Endothelial cell of umbilical vein (primary cell): ENCODE measurements around the gene EPS8. TPM values are rescaled to one million over a fixed set of nuclear protein-coding genes. Genes with fewer than 3 reads are reported as not detected.

Experiments used
- BruUV-seq: library from RNA; stranded (reverse); fragments of 400-500 nt; replicated peaks from 2 replicates; lab custom pipeline; 2021; lab: Mats Ljungman, UMichigan
- CTCF ChIA-PET: fragments of 300-600, 350-600 bp; sonication (Branson Sonifier 250); formaldehyde crosslinking; loops from one replicate; lab custom pipeline; 2021; ENCODE audit warnings: antibody characterized with exemption, inconsistent platforms; lab: Charles Lee
- POLR2A ChIA-PET: fragments of 300-600, 350-600 bp; sonication (Branson Sonifier 250); formaldehyde crosslinking; loops from one replicate; lab custom pipeline; 2021; ENCODE audit warnings: antibody characterized with exemption, inconsistent platforms; lab: Charles Lee
- DNase-seq: peaks from one replicate; pipeline ENCODE4 v3.0.0-alpha.2; 2011; ENCODE audit warnings: low read depth, low spot score
- FAIRE-seq: peaks from 2 replicates; lab custom pipeline; 2011; peaks lifted over from hg19 to GRCh38; lab: Jason Lieb, UNC
- H2AFZ ChIP-seq: 2 replicates; pipeline ENCODE4 v1.6.0; 2012; ENCODE audit warnings: low read depth, low read length, control low read depth, inconsistent platforms
- H3K27ac ChIP-seq: 2 replicates; pipeline ENCODE4 v1.5.1; 2011; ENCODE audit warnings: low read depth, mild to moderate bottlenecking, control low read depth, low read length, moderate library complexity; ENCODE audit not compliant: insufficient read depth
- H3K27me3 ChIP-seq, 2 experiments: 2 replicates each; pipeline versions ENCODE4 v1.6.0 to v1.6.1; 2011; ENCODE audit warnings: low read length in 2 of 2, mixed read lengths in 1 of 2; ENCODE audit not compliant: control insufficient read depth in 2 of 2, insufficient read depth in 2 of 2
- H3K36me3 ChIP-seq, 2 experiments: 2 replicates in 1 of 2; 3 replicates in 1 of 2; pipeline ENCODE4 v1.5.1; 2011; ENCODE audit warnings: low read length in 2 of 2, mild to moderate bottlenecking in 1 of 2, moderate library complexity in 1 of 2; ENCODE audit not compliant: control insufficient read depth in 2 of 2, insufficient read depth in 2 of 2; ENCODE audit errors: extremely low read depth in 1 of 2
- H3K4me1 ChIP-seq: 3 replicates; pipeline ENCODE4 v1.5.1; 2011; ENCODE audit warnings: mild to moderate bottlenecking, low read length; ENCODE audit not compliant: control insufficient read depth, insufficient read depth; ENCODE audit errors: extremely low read depth
- H3K4me2 ChIP-seq: 2 replicates; pipeline ENCODE4 v1.6.1; 2011; ENCODE audit warnings: low read length, control low read depth, mixed read lengths; ENCODE audit not compliant: insufficient read depth
- H3K4me3 ChIP-seq, 3 experiments: fragments of 200-600 bp in 1 of 3; sonication (generic), shearing (Covaris generic) in 1 of 3; replicated peaks in 1 of 3; 2 replicates each; pipeline ENCODE4 v1.5.1; 2011 to 2016; ENCODE audit warnings: control low read depth in 3 of 3, low read length in 3 of 3, mild to moderate bottlenecking in 2 of 3, inconsistent platforms in 1 of 3, low read depth in 1 of 3, moderate library complexity in 1 of 3; ENCODE audit not compliant: insufficient read depth in 1 of 3
- H3K79me2 ChIP-seq: 2 replicates; pipeline ENCODE4 v1.6.0; 2012; ENCODE audit warnings: low read length, inconsistent platforms; ENCODE audit not compliant: control insufficient read depth, insufficient read depth
- H3K9ac ChIP-seq: replicated peaks from 2 replicates; pipeline ENCODE3; 2011; ENCODE audit warnings: low read length, control low read depth; ENCODE audit not compliant: insufficient read depth; ENCODE audit errors: extremely low read depth
- H3K9me1 ChIP-seq: replicated peaks from 3 replicates; pipeline ENCODE4 v1.6.0; 2011; ENCODE audit warnings: mild to moderate bottlenecking, low read length; ENCODE audit not compliant: control insufficient read depth, insufficient read depth; ENCODE audit errors: extremely low read depth
- H3K9me3 ChIP-seq: replicated peaks from 2 replicates; pipeline ENCODE4 v1.5.1; 2012; ENCODE audit warnings: low read length, inconsistent platforms; ENCODE audit not compliant: control insufficient read depth, insufficient read depth
- H4K20me1 ChIP-seq: replicated peaks from 2 replicates; pipeline ENCODE3; 2011; ENCODE audit warnings: mild to moderate bottlenecking, low read length; ENCODE audit not compliant: control insufficient read depth, insufficient read depth; ENCODE audit errors: extremely low read depth
- CTCF ChIP-seq, 2 donors: IDR thresholded peaks; 1 replicate in 1 of 2; 2 replicates in 1 of 2; pipeline ENCODE4 v1.5.1; 2011; ENCODE audit warnings: low read length in 2 of 2, mild to moderate bottlenecking in 2 of 2, moderate library complexity in 2 of 2, control low read depth in 1 of 2, inconsistent platforms in 1 of 2, low read depth in 1 of 2; ENCODE audit not compliant: insufficient read depth in 1 of 2; ENCODE audit errors: extremely low read depth in 1 of 2
- EZH2 ChIP-seq: IDR thresholded peaks from 2 replicates; pipeline ENCODE4 v1.6.1; 2012; ENCODE audit warnings: borderline replicate concordance, low read depth, mild to moderate bottlenecking, moderate library complexity, low read length, inconsistent platforms; ENCODE audit not compliant: severe bottlenecking
- FOS ChIP-seq: IDR thresholded peaks from 2 replicates; pipeline ENCODE4 v1.6.1; 2011; ENCODE audit warnings: mild to moderate bottlenecking, low read length, moderate library complexity, borderline replicate concordance; ENCODE audit not compliant: insufficient read depth
- GATA2 ChIP-seq: IDR thresholded peaks from 2 replicates; pipeline ENCODE4 v1.7.0; 2011; ENCODE audit warnings: low read depth, mild to moderate bottlenecking, moderate library complexity, mixed read lengths, low read length; ENCODE audit not compliant: insufficient read length, insufficient read depth
- JUN ChIP-seq: IDR thresholded peaks from 2 replicates; pipeline ENCODE4 v1.6.1; 2011; ENCODE audit warnings: borderline replicate concordance, low read depth; ENCODE audit not compliant: insufficient read length, insufficient read depth
- MYC ChIP-seq: IDR thresholded peaks from one replicate; pipeline ENCODE4 v1.6.1; 2011; ENCODE audit warnings: mild to moderate bottlenecking, low read depth, low read length
- POLR2A ChIP-seq: IDR thresholded peaks from 2 replicates; pipeline ENCODE4 v1.6.1; 2012; ENCODE audit warnings: low read depth, mild to moderate bottlenecking, control low read depth, low read length
- POLR2AphosphoS5 ChIP-seq: IDR thresholded peaks from 2 replicates; pipeline ENCODE4 v1.6.1; 2012; ENCODE audit warnings: low read depth, mild to moderate bottlenecking, control low read depth, low read length, moderate library complexity; ENCODE audit not compliant: insufficient read depth
- dilution Hi-C: fragments of 300-500 bp; cut with MboI; formaldehyde crosslinking; loops from one replicate; pipeline ENCODE4 v1.15.0; 2019; ENCODE audit warnings: low sequenced_read_pairs; ENCODE audit not compliant: extremely low pct_ligation_motif_present
- intact Hi-C: fragments of 100-400 bp; cut with micrococcal nuclease; formaldehyde crosslinking; loops from one replicate; pipeline ENCODE4 v1.10.0; 2022
- polyA plus RNA-seq, 4 experiments: library from polyadenylated mRNA; depleted of rRNA in 3 of 4; stranded (reverse) in 3 of 4; unstranded in 1 of 4; fragments of >200 nt; gene quantifications; 2 replicates each; pipeline versions ENCODE4 v1.2.1 to v1.2.3, GENCODE V29; 2011 to 2012; ENCODE audit warnings: missing spikeins in 1 of 4
- total RNA-seq: library from RNA; stranded (reverse); gene quantifications from 2 replicates; pipeline ENCODE4 v1.2.3, GENCODE V29; 2021
- TF ChIP-seq, protein P1 (sequence below): IDR thresholded peaks from 2 replicates; pipeline ENCODE4 v1.6.1; 2011; ENCODE audit not compliant: insufficient read depth, insufficient read length

EPS8 gene
- total and polyA plus RNA-seq, 2 donors (not counting 3 experiments of a cell fraction or from before 2014, with no cell fraction given): 8.4 to 11.9 TPM

DNA sequence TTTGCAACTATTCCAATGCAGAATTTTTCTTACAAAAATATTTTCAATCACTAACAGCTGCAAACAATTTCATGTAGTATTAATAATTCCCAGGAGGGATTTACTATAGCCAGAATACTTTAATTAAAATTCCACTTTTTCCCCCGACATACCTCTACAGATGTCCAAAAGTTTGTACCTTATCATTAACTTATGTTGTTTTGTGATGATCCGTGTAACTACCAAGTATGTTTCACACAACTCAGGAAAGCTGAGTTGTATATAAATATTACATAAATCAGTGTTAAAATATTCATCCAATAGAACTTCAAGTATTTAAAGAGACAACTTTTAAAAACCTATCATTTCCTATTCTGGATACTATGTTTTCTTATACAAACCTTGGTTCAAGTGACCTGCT lies 2.4 kb downstream of the EPS8 start:
- intact Hi-C loops: loop anchor here (5.0 kb wide), 1 partner anchor 71 kb away; no protein-coding TSS in a partner anchor
- POLR2A ChIA-PET: no interaction called here
- DNase-seq: no peak
- H3K4me1 ChIP-seq: peaks cover 13% of the 10 kb centered on the region
- H3K27ac ChIP-seq: no peak overlapping the region
- H3K9ac ChIP-seq: no peak overlapping the region
- no peaks in the 10 kb centered on the region for H3K27me3 ChIP-seq
- H3K4me3 ChIP-seq: no peak overlapping the region
- H2AFZ ChIP-seq: no peak overlapping the region
- no peaks in the 10 kb centered on the region for H3K9me3 ChIP-seq
- FAIRE-seq: no peak
- dilution Hi-C loops: no loop called here
- H3K79me2 ChIP-seq: peaks cover 2% of the 10 kb centered on the region
- H3K4me2 ChIP-seq: no peak overlapping the region
- BruUV-seq: no TSS peak
- TF ChIP-seq, protein P1, sequence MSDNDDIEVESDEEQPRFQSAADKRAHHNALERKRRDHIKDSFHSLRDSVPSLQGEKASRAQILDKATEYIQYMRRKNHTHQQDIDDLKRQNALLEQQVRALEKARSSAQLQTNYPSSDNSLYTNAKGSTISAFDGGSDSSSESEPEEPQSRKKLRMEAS: no peak
- TF ChIP-seq MYC (no peak), GATA2 (no peak), CTCF (IDR thresholded peaks at IDR 0.05; ENCODE audit: extremely low read depth in 1 of 2, insufficient read depth in 1 of 2, low read depth in 1 of 2, low read length in 2 of 2) (no peak), POLR2AphosphoS5 (no peak), JUN (no peak), EZH2 (no peak), POLR2A (no peak), FOS (no peak)
- H3K9me1 ChIP-seq: no peaks in the 10 kb centered on the region
- no peaks in the 10 kb centered on the region for H3K36me3 ChIP-seq
- no peaks in the 10 kb centered on the region for H4K20me1 ChIP-seq
- CTCF ChIA-PET: interaction anchor here (1.5 kb wide), 1 partner anchor 38 kb away, joined by 3 read pairs; no protein-coding TSS in a partner anchor
